ENCODE measurements around the gene CD200R1. TPM values are rescaled to one million over a fixed set of nuclear protein-coding genes. Genes with fewer than 3 reads are reported as not detected.

CD200R1 gene
- total and polyA plus RNA-seq, 9 of the 15 experiments (the other 6 are each of a cell fraction or from before 2014, with no cell fraction given): 0.04 to 0.23 (median 0.09) TPM; not detected in 5

GRCh38 chr3:113018536-113019181 is 43.8 kb upstream of the CD200R1 start:
- H2AFZ ChIP-seq (ENCODE audit: low read depth, low read length): peak overlapping the region; percentile 87
- H3K4me3 ChIP-seq: peak overlapping the region; percentile 86
- intact Hi-C loops (cut with micrococcal nuclease) (loop anchor here (1.0 kb wide), 1 partner anchor 26 kb away; no protein-coding TSS in a partner anchor), in situ Hi-C loops (cut with MboI) (no loop called here)
- no peaks in the 10 kb centered on the region for H4K20me1 ChIP-seq (replicated peaks; ENCODE audit: control insufficient read depth, insufficient read depth, low read length)
- TF ChIP-seq SPI1 (IDR thresholded peaks at IDR 0.05; ENCODE audit: borderline replicate concordance, low read depth, low read length): peak; percentile 27; the same call in 1 of the 2 replicates
- no peak for TF ChIP-seq SIN3B (IDR thresholded peaks at IDR 0.05; ENCODE audit: low read depth)
- TF ChIP-seq NFE2 (IDR thresholded peaks at IDR 0.05; ENCODE audit: low read depth): no peak
- TF ChIP-seq POU5F1 (IDR thresholded peaks at IDR 0.05; ENCODE audit: borderline replicate concordance, low read depth, low read length, partially characterized antibody): no peak
- no peak for TF ChIP-seq ARID3B (CRISPR knock-in tag; IDR thresholded peaks at IDR 0.05; ENCODE audit: borderline replicate concordance)
- no peak for TF ChIP-seq ZNF165 (CRISPR knock-in tag; IDR thresholded peaks at IDR 0.05; ENCODE audit: borderline replicate concordance)
- no peak for TF ChIP-seq USF2 (CRISPR knock-in tag; IDR thresholded peaks at IDR 0.05)
- ChIA-PET POLR2A (interaction anchor here (1.0 to 1.2 kb wide), 3 partner anchors 8 to 29 kb away, joined by 3 to 7 read pairs (median 7); no protein-coding TSS in a partner anchor), CTCF (ENCODE audit: low intra/inter-chr PET ratio) (no interaction called here)
- H3K27ac ChIP-seq (ENCODE audit: extremely low read depth, low read depth, low read length): peak overlapping the region; percentile 83
- H3K27me3 ChIP-seq (ENCODE audit: control insufficient read depth in 2 of 2, insufficient read depth in 2 of 2, low read length in 2 of 2): no peaks in the 10 kb centered on the region
- peak overlapping the region; percentile 78 to 92 for H3K9ac ChIP-seq (ENCODE audit: insufficient read depth in 1 of 2, low read depth in 2 of 2, low read length in 2 of 2)
- no peaks in the 10 kb centered on the region for H3K9me1 ChIP-seq (ENCODE audit: control insufficient read depth, insufficient read depth, low read length)
- FAIRE-seq: peak; percentile 19
- 2% methylated on average over 9 of the region's 13 CpGs for WGBS (ENCODE audit: insufficient coverage, low coverage, missing lambda C conversion rate)
- peaks cover 35% of the 10 kb centered on the region; the same call in 2 of the 3 replicates for H3K36me3 ChIP-seq (ENCODE audit: control insufficient read depth, insufficient read depth, low read length)
- ATAC-seq: peak; percentile 5; the same call in 2 of the 3 replicates
- BruUV-seq (replicated peaks): TSS peak; percentile 43
- H3K4me1 ChIP-seq (replicated peaks in 1 of 2; ENCODE audit: control insufficient read depth in 2 of 2, insufficient read depth in 2 of 2, low read length in 2 of 2): peaks cover 0 to 10% of the 10 kb centered on the region in 2 experiments; a peak in 2 of 5 replicates
- H3K9me3 ChIP-seq (replicated peaks; ENCODE audit: control insufficient read depth, insufficient read depth, low read depth, low read length): no peaks in the 10 kb centered on the region; the same call in 1 of the 2 replicates
- DNase-seq (ENCODE audit: extremely low read depth in 1 of 4, low spot score in 3 of 4): peak in 1 of 4 experiments; percentile 6
- peaks cover 31% of the 10 kb centered on the region for H3K79me2 ChIP-seq (ENCODE audit: control insufficient read depth, insufficient read depth, low read length)
- H3K4me2 ChIP-seq (ENCODE audit: insufficient read depth, low read length): peak overlapping the region; percentile 98

Measured in K562 (cell line).